T-helper 17 cell (primary cell): ENCODE data around the gene PNMT. TPM values are rescaled to one million over a fixed set of nuclear protein-coding genes. Genes with fewer than 3 reads are reported as not detected.

Experiments
- ATAC-seq: fragments of 150-1000 bp; cut with Tn5 transposase; 2 replicates; pipeline ENCODE4 v1.10.0; 2021; ENCODE audit warnings: mild to moderate bottlenecking, moderate library complexity
- DNase-seq, 3 donors: peaks; one replicate each; pipeline versions ENCODE4 v3.0.0 to v3.0.0-alpha.2; 2020 to 2021
- H3K9me3 ChIP-seq: one replicate; pipeline ENCODE4 v1.7.0; 2013; ENCODE audit warnings: low read length, mild to moderate bottlenecking; ENCODE audit not compliant: control insufficient read depth, poor library complexity, severe bottlenecking
- H3K27ac Mint-ChIP-seq: one replicate; pipeline ENCODE4 v1.8.0; 2022; ENCODE audit warnings: mild to moderate bottlenecking, moderate library complexity, mixed read lengths
- H3K27me3 Mint-ChIP-seq: one replicate; pipeline ENCODE4 v1.8.0; 2022; ENCODE audit warnings: mixed read lengths
- H3K36me3 Mint-ChIP-seq: one replicate; pipeline ENCODE4 v1.8.0; 2022; ENCODE audit warnings: low read depth, mixed read lengths
- H3K4me1 Mint-ChIP-seq: one replicate; pipeline ENCODE4 v1.8.0; 2022; ENCODE audit warnings: mild to moderate bottlenecking, mixed read lengths
- H3K4me3 Mint-ChIP-seq: one replicate; pipeline ENCODE4 v1.8.0; 2022; ENCODE audit warnings: mild to moderate bottlenecking, moderate library complexity, mixed read lengths
- total RNA-seq, 4 donors: library from RNA in 2 of 4; stranded (reverse) in 2 of 4; gene quantifications; one replicate each; pipeline ENCODE4 v1.2.3 and lab custom pipeline; 2022 to 2026

PNMT gene
- total RNA-seq, 2 donors from 2014 or later = not detected

GRCh38 chr17:39715375-39716072 is 47.3 kb downstream of the PNMT start:
- H3K27me3 Mint-ChIP-seq = no peaks in the 10 kb centered on the region
- DNase-seq = no peak
- ATAC-seq = no peak
- no peaks in the 10 kb centered on the region for H3K9me3 ChIP-seq
- no peaks in the 10 kb centered on the region for H3K36me3 Mint-ChIP-seq
- H3K4me1 Mint-ChIP-seq = peaks cover 2% of the 10 kb centered on the region
- H3K27ac Mint-ChIP-seq = no peak overlapping the region
- no peak overlapping the region for H3K4me3 Mint-ChIP-seq

GRCh38 chr17:39716073-39716818 is 48.0 kb downstream of the PNMT start:
- DNase-seq (no peak), ATAC-seq (no peak)
- Mint-ChIP-seq H3K36me3 (no peaks in the 10 kb centered on the region), H3K4me3 (no peak overlapping the region), H3K27ac (no peak overlapping the region), H3K4me1 (peaks cover 2% of the 10 kb centered on the region), H3K27me3 (no peaks in the 10 kb centered on the region)
- H3K9me3 ChIP-seq = no peaks in the 10 kb centered on the region

GRCh38 chr17:39716879-39717536 is 48.8 kb downstream of the PNMT start:
- peaks cover 2% of the 10 kb centered on the region for H3K4me1 Mint-ChIP-seq
- H3K27ac Mint-ChIP-seq = no peak overlapping the region
- DNase-seq (no peak), ATAC-seq (no peak)
- no peaks in the 10 kb centered on the region for H3K27me3 Mint-ChIP-seq
- H3K9me3 ChIP-seq = no peaks in the 10 kb centered on the region
- H3K4me3 Mint-ChIP-seq = no peak overlapping the region
- no peaks in the 10 kb centered on the region for H3K36me3 Mint-ChIP-seq

- Mint-ChIP-seq H3K4me1 (peaks cover 2% of the 10 kb centered on the region), H3K36me3 (no peaks in the 10 kb centered on the region), H3K27me3 (no peaks in the 10 kb centered on the region), H3K27ac (no peak overlapping the region), H3K4me3 (no peak overlapping the region)
- ATAC-seq (no peak), DNase-seq (no peak)
- no peaks in the 10 kb centered on the region for H3K9me3 ChIP-seq
Observed at GRCh38 chr17:39717660-39718059, 49.4 kb downstream of the PNMT start.

- Mint-ChIP-seq H3K4me1 (peaks cover 2% of the 10 kb centered on the region), H3K27ac (no peak overlapping the region), H3K36me3 (no peaks in the 10 kb centered on the region), H3K27me3 (no peaks in the 10 kb centered on the region), H3K4me3 (no peak overlapping the region)
- H3K9me3 ChIP-seq = no peaks in the 10 kb centered on the region
- ATAC-seq (no peak), DNase-seq (no peak)
Observed at GRCh38 chr17:39719563-39720355, 51.5 kb downstream of the PNMT start.

Other genes with a start within 250 kb of the PNMT start
- gene MED1, start 217.2 kb upstream of the PNMT start, total RNA-seq = 10 to 100 TPM; 37.8 to 41.3 TPM
- 100 to 1,000 TPM in 1 of 2 donors, 10 to 100 TPM in 1; 97.4 to 105 TPM for gene CDK12, start 207.0 kb upstream of the PNMT start, total RNA-seq
- gene NEUROD2, start 60.5 kb upstream of the PNMT start, total RNA-seq = not detected
- gene PPP1R1B, start 41.5 kb upstream of the PNMT start, total RNA-seq = under 1 TPM; 0.22 to 0.42 TPM
- gene STARD3, start 31.3 kb upstream of the PNMT start, total RNA-seq = 10 to 100 TPM; 60.9 to 67.2 TPM
- gene TCAP, start 3.1 kb upstream of the PNMT start, total RNA-seq = 1 to 10 TPM; 1.5 to 3.1 TPM
- 10 to 100 TPM; 28.8 to 31.3 TPM for gene PGAP3, start 19.6 kb downstream of the PNMT start, total RNA-seq
- 1 to 10 TPM; 1.3 to 3.5 TPM for gene ERBB2, start 31.6 kb downstream of the PNMT start, total RNA-seq
- 10 to 100 TPM; 36.9 to 41.8 TPM for gene MIEN1, start 62.1 kb downstream of the PNMT start, total RNA-seq
- not detected for gene GRB7, start 69.5 kb downstream of the PNMT start, total RNA-seq
- gene IKZF3, start 195.9 kb downstream of the PNMT start, total RNA-seq = 100 to 1,000 TPM; 106 to 113 TPM
- under 1 TPM in 1 of 2 donors, not detected in 1; 0.37 TPM for gene ZPBP2, start 199.7 kb downstream of the PNMT start, total RNA-seq